Activated CD4-positive, alpha-beta T cell treated with anti-CD3 and anti-CD28 coated beads, Interleukin-2, Interleukin-6, amounts not matched to agents 100 ng/mL and 50 ng/mL, durations not matched to agents 16 hours and 8 hours (primary cell): ENCODE data around the gene ZNF620.
"Not testable (repeated sequence)": the region's sequence is repeated elsewhere in the genome, so short reads cannot be mapped to it uniquely, and the experiment has no call there.

Experiments used
- DNase-seq: peaks from one replicate; pipeline ENCODE4 v3.0.0-alpha.2; 2020

The ZNF620 gene

DNA sequence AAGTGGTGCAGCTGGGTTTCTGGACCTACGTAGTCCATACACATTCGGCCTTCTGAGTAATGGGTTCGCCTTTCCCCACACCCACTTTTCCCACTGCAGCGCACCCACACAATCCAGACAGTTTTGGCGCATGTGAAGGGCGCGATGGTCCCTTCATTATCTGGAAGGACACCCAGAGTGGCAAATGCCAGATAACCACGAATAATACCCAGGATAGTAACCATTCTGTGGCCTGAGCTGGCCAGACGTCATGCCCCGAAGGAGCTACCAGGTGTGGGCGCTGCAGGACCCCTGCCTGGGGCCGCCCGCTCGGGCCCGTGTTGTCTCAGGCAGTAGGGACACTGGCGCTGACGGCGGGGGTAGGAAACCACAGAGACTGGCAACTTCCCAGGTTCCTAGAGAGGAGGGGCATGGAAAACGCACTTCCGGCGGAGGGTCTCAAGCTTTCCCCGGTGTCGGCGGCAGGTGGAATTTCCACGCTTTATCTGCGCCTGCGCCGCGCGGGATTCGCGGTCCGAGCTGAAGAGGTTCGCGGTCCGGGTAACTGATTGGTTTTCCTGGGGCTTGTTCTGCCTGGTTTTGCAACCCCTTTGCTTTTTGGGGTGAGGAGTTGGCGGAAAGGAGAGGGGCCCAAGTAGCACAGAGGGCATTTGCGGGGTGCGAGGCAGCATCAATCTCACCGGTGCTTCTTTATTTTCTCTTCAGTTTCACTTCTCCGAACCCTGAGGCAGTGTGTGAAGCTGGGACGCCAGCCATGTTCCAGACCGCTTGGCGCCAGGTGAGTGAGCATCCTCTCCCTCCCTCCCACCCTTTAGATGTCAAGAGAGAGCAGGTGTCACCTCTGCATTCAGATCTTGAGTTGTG is at the start of gene ZNF620:
Gene ZNF620 (plus strand): TSS at position 441 of the 864 bp plus-strand sequence. CDS start 314 bp downstream, at position 755.
- peak; percentile 59 for DNase-seq

DNA sequence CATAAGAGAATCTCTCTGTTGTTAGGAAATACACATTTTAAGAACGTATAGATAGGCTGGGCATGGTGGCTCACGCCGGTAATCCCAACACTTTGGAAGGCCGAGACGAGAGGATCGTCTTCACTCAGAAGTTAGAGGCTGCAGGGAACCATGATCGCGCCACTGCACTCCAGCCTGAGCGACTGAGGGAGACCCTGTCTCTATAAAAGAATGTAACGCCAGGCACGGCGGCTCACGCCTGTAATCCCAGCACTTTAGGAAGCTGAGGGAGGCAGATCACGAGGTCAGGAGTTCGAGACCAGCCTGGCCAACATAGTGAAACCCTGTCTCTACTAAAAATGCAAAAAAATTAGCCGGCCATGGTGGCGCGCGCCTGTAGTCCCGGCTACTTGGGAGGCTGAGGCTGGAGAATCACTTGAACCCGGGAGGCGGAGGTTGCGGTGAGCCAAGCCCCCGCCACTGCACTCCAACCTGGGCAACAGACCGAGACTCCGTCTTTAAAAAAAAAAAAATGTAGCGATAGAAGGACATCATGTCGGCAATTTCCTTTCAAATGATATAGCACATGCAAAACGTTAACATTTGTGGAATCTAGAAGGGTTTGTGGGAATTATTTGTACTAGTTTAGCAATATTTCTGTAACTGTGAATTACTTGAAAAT is 49.4 kb upstream of the ZNF620 start:
- no peak for DNase-seq

DNA sequence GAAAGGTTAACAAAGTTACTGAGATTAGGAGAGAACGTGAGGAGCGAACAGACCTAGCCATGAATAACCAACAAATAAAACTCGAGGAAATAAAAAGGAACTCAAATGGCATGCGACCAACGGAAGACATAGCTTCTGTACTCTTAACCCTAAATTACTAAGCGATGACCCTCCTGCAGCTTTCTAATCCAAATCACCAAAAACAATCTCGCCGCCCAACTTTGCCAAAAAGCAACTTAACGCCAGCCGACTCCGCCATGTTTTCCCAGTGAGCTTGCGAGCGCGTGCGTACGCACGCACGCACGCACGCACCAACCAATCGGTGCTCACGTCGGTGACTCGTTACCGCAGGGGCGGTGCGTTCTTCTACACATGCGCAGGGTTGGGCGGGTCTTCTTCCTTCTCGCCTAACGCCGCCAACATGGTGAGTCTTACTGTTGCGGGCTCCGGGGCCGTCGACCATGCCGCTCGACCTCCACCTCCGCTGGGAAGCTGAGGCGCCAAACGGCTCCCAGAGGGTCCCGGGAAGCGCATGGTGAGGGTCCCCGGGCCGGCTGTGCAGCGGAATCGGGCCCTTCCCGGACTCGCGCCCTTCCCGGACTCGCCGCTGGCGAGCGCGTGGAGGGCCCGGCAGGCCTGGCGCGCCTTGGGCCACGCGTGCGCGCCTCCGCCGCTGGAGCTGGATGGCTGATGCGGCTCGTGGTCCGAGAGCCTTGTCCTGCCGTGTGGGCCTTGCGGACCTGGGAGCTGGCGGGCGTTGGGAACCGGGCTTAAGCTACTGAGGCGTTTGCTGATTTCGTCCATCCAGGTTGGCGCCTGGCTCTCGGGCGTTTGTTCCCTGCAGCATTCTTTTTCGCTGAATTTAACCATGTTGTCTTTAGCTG is 48.7 kb upstream of the ZNF620 start, which contains the start of gene RPL14:
Gene RPL14 (plus strand): TSS at position 400 of the 884 bp plus-strand sequence. CDS start 133 bp downstream, at position 533.
- peak; percentile 95 for DNase-seq

DNA sequence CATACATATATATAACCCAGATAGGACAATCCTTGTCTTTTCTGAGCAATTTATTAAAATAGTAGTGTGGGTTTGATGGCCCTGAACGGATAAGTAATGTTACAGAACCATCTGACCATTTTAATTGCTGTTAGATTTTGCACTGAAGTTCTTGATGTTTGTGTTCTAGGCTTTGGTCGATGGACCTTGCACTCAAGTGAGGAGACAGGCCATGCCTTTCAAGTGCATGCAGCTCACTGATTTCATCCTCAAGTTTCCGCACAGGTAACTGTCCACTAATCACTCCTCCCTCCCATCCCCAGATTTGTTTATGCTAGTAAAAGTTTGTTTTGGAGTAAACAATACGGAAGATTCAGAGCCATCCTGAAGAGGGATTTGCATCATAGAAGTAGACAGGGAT is 47.4 kb upstream of the ZNF620 start:
- no peak for DNase-seq

DNA sequence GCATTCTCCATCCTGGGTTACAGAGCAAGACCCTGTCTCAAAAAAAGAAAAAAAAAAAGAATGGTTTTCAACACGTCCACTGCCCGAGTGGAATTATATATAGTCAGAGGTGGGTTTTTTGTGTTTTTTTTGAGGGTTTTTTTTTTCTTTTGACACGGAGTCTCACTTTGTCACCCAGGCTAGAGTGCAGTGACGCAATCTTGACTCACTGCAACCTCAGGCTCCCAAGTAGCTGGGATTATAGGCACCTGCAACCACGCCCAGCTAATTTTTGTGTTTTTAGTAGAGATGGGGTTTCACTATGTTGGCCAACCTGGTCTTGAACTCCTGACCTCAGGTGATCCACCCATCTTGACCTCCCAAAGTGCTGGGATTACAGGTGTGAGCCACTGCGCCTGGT is 45.4 kb upstream of the ZNF620 start:
- not testable (repeated sequence) for DNase-seq

DNA sequence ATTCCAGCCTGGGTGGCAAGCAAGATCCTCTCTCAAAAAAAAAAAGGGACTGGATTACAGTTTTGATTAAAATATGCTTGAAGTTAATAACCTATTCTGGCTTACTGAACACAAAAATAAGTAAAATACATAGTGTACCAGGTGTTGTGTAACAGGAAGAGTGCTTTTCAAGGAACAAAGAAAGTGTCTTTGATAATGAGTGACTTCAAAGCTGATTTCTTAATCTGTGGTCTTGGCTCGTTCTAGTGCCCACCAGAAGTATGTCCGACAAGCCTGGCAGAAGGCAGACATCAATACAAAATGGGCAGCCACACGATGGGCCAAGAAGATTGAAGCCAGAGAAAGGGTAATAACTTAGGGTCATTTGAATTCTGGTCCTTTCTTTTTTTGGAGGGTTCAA is 44.7 kb upstream of the ZNF620 start:
- DNase-seq = no peak

DNA sequence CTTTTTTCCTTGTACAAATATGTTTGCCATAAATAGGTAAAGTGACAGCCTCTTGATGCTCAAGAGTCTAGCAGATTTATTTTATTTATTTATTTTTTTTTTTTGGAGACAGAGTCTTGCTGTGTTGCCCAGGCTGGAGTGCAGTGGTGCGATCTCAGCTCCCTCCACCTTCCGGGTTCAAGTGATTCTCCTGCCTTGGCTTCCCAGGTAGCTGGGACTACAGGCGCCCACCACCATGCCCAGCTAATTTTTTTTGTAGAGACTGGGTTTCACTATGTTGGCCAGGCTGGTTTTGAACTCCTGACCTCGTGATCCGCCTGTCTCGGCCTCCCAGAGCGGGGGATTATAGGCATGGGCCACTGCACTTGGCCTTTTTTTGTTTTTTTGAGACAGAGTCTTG is 43.0 kb upstream of the ZNF620 start:
- DNase-seq = not testable (repeated sequence)

DNA sequence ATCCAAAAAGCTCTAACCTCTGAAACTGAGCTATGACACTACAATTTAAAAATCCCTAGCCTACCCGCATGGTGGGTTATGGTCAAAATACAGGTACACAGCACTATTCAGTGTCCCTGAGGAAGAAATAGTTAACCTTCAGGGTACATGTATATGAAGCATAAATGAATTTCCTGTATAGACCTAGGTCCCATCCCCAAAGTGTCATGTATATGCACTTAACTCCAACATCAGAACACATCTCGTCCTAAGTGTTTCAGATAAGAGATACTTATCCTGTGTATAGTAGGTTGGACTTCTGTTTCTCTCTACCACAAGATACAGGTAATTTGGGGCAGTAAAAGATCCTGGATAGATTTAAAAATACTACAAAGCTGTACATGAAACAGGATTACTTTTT is 42.3 kb upstream of the ZNF620 start:
- DNase-seq = no peak

DNA sequence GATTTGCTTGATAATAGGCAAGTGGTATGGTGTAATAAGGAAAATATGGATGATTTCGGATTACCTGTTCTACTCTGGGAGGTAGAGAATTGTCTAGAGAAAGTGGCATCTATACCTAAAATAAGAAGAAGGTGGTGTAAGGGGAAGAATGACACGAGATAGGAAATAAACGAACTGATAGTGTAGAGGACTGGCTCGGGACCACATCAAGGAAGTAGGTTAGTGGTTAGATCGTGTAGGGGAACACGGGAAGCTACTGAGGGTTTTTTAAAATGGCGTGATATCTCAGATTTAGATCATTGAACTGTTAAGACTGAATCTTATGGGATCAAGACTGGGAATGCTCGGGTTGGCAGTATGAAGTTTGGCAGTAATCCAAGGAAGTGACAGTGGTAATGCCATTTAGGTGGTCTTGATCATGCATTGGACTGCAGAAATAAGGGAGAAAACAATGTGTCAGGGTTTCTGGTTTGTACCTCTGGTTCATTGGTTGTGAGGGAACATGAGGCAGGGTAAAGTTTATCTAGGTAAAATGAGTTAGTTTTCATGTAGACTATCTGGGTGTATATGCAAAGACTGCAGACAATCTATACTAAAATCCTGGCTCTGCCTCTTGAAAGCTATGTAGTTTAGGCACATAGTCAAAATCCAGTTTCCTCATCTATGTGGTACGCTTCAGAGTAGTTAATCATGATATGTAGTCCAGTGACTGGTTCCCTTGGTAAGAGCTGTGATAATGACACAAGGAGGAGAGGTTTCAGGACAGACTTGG is 41.3 kb upstream of the ZNF620 start:
- DNase-seq = no peak

DNA sequence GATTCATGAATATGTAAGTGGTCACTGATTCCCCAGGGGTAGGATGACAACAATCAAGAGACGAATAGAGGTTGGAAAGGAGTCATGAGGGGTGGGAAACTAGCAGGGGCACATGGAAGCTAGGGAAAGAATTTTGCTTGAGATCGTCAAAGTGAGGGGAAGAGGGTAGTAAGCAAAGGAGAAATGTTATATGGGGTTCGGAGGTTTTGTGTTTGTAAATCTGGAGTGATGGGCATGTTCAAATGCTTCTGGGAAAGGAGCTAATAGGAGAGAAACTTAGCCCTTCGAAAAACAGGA is 40.8 kb upstream of the ZNF620 start:
- DNase-seq = no peak

DNA sequence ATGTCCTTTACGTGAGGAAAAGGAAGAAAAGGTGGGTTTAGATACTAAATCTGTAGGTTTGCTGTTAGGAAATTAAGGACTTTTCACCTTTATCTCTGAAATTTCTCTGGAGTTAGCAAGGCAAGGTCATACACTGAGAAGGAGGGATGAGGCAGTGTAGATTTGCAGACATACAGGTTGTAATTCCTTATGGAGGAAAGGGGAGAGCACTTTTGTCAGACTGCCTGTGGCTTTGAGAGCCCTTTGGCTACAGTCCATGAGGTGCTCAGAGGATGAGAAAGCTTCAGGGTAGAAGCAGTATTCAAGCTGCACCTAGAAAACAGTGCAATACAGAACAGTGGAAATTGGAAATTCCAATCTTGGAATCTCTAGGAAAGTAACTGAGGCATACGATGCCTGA is 40.4 kb upstream of the ZNF620 start:
- DNase-seq = no peak

DNA sequence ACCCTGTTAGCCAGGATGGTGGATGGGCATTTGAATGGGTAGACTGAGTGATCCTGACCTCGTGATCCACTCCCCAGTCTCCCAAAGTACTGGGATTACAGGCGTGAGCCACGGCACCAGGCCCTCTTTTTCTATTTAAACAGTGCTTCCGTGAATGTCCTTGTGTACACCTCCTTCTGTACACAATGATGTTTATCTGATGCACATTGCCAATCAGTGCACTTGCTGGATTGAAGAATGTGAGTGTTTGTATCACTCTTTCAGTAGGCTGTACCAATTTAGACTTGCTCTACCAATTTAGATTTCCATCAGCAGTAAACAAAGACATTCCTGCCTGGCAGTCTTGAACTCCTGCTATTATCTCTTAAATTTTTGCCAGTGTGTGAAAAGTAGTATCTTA is 37.8 kb upstream of the ZNF620 start:
- DNase-seq = no peak

DNA sequence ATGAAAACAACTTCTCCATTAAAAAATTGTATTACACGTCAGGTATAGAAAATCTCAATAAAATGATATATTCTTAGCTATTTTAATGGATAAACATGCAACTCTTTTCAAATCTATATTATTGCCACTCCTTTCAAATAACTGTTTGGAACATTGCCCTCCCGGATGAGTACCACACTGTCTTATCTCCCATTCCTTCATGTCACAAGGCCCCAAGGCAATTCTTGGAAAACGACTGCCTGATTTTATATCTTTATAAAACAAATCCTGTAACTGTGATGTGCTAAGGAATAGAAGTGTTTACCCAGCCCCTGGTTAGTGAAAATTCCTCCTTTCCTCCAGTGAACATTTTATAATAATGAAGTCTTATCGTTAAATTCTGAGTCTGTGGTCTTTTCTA is 35.1 kb upstream of the ZNF620 start:
- no peak for DNase-seq

DNA sequence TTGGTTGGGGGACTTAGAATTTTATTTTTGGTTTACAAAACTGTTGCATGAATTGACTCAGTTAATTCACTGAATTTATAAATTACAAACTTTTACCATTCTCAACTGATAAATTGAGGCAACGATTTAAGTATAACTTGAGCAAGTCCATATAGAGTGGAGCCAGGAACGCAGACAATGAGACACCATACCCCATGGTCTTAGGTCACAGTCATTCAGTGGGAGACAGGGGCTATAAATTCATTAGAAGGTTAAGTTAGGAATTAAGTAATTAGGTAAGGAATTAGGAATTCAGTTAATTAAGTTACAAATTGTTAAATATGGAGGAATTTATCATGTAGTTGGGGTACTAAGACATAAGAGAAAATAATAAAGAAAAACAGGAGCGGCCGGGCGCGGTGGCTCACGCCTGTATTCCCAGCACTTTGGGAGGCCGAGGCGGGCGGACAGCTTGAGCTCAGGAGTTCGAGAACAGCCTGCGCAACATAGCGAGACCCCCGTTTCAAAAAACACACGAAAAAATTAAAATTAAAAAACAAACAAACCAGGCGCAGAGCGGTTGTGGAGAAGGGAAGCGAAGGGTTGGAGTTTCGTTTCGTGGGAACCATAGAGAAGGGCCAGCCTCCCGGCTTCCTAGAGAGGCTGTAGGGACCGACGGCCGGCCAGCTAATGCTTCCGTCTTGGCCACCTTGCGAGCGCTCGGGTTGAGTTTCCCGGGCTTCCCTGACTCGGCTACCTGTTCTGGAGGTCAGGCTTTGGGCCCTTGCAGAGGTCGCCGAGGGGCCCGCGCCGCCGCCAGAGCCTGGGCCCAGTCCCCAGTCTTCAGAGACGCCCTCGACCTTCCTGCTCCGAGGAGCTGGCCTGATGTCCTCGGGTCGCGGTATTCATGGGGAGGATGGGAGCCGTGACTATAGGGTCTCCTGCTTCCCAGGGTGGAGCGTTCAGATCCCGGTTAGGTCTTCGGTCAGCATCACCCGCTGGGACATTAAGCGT is 29.1 kb upstream of the ZNF620 start, which contains the start of gene ZNF619:
Gene ZNF619 (plus strand): TSS at position 645 of the 993 bp plus-strand sequence. CDS start 858 bp downstream, outside the sequence.
- peak; percentile 68 for DNase-seq

DNA sequence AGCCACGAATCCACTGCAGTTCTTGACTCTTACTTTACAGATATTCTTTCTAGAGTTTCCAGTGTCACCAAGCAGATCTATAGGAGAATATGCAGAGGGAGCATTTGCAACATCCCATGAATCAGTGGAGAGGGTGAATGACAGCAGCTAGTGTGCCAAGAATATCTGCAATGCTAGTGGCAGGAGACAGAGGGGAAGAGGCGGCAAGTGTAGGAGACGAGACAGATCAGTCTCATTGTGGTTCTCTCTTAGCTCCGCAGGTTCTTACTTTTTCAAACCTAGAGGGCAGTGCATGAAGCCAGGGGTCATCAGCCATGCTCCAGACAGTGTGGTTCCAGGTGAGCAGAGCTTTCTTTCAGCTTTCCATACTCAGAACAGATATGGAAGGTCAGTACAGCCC is 28.2 kb upstream of the ZNF620 start:
- DNase-seq = no peak

DNA sequence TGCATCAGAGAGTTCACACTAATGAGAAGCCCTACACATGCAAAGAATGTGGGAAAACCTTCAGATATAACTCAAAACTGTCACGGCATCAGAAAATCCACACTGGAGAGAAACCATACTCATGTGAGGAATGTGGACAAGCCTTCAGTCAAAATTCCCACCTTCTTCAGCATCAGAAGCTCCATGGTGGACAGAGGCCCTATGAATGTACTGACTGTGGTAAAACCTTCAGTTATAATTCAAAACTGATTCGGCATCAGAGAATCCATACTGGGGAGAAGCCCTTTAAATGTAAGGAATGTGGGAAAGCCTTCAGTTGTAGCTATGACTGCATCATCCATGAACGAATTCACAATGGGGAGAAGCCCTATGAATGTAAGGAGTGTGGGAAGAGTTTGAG is 18.7 kb upstream of the ZNF620 start:
- no peak for DNase-seq

DNA sequence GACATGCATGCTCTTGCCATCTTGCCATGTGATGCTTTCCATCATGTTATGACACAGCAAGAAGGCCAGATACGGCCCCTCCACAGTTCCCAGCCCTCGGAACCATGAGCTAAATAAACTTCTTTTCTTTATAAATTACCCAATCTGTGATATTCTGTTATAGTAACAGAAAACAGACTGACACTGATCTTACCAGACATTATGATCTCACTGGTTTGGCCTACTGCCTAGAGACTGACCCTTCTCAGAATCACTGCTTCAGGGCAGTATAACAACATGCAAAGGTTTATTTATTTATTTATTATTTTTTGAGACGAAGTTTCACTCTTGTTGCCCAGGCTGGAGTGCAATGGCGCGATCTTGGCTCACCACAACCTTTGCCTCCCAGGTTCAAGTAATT is 14.9 kb upstream of the ZNF620 start:
- no peak for DNase-seq

DNA sequence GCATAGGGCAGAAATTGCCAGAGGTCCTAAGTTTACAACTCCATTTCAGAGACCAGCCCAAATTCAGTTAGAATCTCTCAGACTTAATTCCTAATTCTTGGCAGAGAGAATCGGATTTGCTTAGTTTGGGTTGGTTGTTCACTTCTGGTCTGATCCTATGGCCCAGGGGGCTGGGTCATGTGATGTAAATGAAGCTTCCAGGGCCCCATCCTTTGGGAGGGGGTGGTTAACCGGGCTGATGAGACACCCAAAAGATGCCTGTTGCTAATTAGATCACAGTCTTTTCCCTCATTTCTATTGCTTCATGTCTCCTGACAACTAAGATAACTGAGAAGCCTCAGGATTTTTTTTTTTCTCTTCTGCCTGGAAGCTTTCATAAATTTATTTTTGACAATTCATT is 11.1 kb upstream of the ZNF620 start:
- no peak for DNase-seq

DNA sequence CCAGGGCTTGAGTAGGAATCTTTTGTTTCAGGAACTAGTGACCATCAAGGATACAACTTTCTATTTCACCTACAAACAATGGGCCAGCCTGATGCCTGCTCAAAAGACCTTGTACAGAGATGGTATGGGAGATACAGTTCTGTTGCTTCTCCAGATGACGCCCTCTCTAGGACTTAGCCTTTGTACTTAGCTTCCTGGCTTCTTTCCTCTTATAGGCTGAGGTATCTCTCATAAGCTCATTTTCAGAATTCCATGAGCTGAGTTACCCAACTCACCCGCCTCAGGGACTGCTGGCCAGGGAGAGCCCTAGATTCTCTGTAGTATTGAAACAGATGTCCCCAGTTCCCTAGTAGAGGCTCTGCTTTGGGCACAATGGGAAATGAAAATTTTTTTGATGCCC is 8.6 kb upstream of the ZNF620 start:
- no peak for DNase-seq

DNA sequence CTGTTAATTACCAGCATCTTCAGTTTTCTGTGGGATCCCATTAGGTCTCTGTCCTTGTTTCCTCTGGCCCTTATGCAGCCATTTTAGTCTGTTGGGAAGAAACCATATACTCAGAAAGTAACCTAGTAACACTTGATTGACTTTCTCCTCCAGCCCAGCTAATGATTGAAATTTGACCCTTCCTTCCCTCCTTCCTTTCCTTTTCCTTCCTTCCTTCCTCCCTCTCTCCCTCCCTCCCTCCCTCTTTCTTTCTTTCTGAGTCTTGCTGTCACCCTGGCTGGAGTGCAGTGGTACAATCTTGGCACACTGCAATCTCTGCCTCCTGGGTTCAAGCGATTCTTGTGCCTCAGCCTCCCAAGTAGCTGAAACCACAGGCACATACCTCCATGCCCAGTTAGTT is 5.9 kb upstream of the ZNF620 start:
- DNase-seq = no peak

DNA sequence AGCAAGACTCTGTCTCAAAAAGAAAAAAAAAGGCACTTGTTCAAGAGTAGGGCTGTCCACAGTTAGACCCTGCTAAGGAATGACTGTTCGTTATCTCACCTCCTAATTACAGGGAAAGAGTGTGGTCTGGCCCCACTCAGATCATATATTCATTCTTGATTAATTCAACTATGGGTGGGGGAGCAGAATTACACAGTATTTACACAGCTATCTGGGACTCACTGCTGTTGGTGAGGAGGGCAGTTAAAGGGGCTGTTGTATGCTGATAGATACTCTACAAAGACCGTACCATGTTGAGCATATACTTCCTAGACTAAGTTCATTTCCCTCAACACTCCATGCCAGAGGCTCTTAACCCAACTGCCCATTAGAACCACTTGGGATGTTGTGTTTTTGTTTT is 3.8 kb upstream of the ZNF620 start:
- no peak for DNase-seq
